ENCODE measurements around the gene IGFLR1.
"Not testable (repeated sequence)": the region's sequence is repeated elsewhere in the genome, so short reads cannot be mapped to it uniquely, and the experiment has no call there.

The IGFLR1 gene

DNA sequence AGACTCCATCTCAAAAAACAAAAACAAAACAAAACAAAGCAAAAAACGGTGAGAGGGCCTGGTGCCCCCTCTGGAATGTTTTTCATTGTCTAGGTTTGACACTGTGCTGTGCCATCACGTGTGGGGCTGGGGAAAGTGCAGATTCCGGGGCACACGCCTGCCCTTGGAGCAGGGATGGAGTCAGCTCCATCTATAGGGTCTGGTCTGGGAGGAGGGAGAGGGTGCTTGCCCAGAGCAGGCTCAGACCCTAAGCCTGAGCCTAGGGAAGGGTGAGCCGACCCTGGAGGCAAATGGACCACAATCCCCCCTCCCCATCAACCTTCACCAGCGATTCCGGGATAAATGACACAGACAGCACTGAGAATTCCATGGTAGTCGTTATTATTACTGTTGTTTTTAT, 48.8 kb downstream of the IGFLR1 start:
- Histone ChIP-seq H3K4me2 (ENCODE audit: low read length) (no peak overlapping the region), H2AFZ (ENCODE audit: insufficient read depth, low read length, poor library complexity) (no peak overlapping the region), H3K14ac (ENCODE audit: low read length) (no peak overlapping the region), H3K9ac (ENCODE audit: low read length) (no peak overlapping the region), H2BK5ac (ENCODE audit: low read depth, low read length, poor library complexity) (no peak overlapping the region), H3K4ac (ENCODE audit: low read depth, low read length) (no peak overlapping the region), H3K36me3 (ENCODE audit: control insufficient read depth in 1 of 2, insufficient read depth in 2 of 2, low read length in 2 of 2) (no peaks in the 10 kb centered on the region), H3K79me2 (ENCODE audit: control insufficient read depth, insufficient read depth, low read length, poor library complexity) (no peaks in the 10 kb centered on the region), H4K8ac (ENCODE audit: low read depth, low read length) (no peak overlapping the region), H3K4me3 (ENCODE audit: low read depth, low read length) (no peak overlapping the region), H3K4me1 (ENCODE audit: control insufficient read depth in 1 of 2, insufficient read depth in 2 of 2, low read length in 2 of 2) (peaks cover 4 to 5% of the 10 kb centered on the region in 2 experiments), H2BK120ac (ENCODE audit: insufficient read depth, low read length, poor library complexity) (no peak overlapping the region), H3K23ac (ENCODE audit: low read length) (no peak overlapping the region), H3K27me3 (ENCODE audit: insufficient read depth, low read length) (no peaks in the 10 kb centered on the region), H4K12ac (ENCODE audit: low read depth, low read length) (no peak overlapping the region), H2AK5ac (ENCODE audit: low read length) (no peak overlapping the region), H3K18ac (ENCODE audit: low read length) (no peak overlapping the region), H3K79me1 (ENCODE audit: low read length) (no peaks in the 10 kb centered on the region), H2BK12ac (ENCODE audit: low read length) (no peak overlapping the region), H3K9me3 (ENCODE audit: insufficient read depth, low read depth, low read length) (no peaks in the 10 kb centered on the region), H3K27ac (ENCODE audit: low read depth, low read length) (no peak overlapping the region), H4K91ac (ENCODE audit: low read depth, low read length) (no peak overlapping the region)
- WGBS (ENCODE audit: extremely low coverage, insufficient coverage, insufficient read length), result no CpG with 5 or more reads among the region's 8 CpGs
- no peak for DNase-seq

DNA sequence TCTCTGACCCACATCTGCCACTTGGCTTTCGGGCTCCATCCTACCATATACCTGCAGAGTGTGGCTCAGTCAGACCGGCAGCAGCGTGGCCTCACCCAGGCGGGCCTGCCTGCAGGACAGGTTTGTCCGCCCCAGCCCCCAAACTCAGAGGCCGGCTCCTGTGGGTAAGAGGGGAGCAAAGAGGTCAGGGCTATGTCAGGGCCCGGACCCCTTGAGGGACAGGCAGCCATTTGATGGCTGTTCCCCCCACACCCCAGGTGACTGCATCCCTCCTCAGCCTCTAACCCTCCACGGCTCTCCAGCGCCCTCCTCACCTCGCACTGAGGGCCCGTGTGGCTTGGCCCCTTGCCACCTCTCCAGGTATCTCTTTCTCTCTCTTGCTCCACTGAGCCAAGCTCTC, 50.2 kb downstream of the IGFLR1 start:
- Histone ChIP-seq H3K9me3 (ENCODE audit: insufficient read depth, low read depth, low read length) (no peaks in the 10 kb centered on the region), H4K8ac (ENCODE audit: low read depth, low read length) (no peak overlapping the region), H3K4me1 (ENCODE audit: control insufficient read depth in 1 of 2, insufficient read depth in 2 of 2, low read length in 2 of 2) (peaks cover 4 to 5% of the 10 kb centered on the region in 2 experiments), H2BK5ac (ENCODE audit: low read depth, low read length, poor library complexity) (no peak overlapping the region), H3K4me3 (ENCODE audit: low read depth, low read length) (no peak overlapping the region), H2AK5ac (ENCODE audit: low read length) (no peak overlapping the region), H4K91ac (ENCODE audit: low read depth, low read length) (no peak overlapping the region), H3K27me3 (ENCODE audit: insufficient read depth, low read length) (no peaks in the 10 kb centered on the region), H3K27ac (ENCODE audit: low read depth, low read length) (no peak overlapping the region), H4K12ac (ENCODE audit: low read depth, low read length) (no peak overlapping the region), H2BK120ac (ENCODE audit: insufficient read depth, low read length, poor library complexity) (no peak overlapping the region), H3K79me2 (ENCODE audit: control insufficient read depth, insufficient read depth, low read length, poor library complexity) (no peaks in the 10 kb centered on the region), H2BK12ac (ENCODE audit: low read length) (no peak overlapping the region), H3K4me2 (ENCODE audit: low read length) (no peak overlapping the region), H3K36me3 (ENCODE audit: control insufficient read depth in 1 of 2, insufficient read depth in 2 of 2, low read length in 2 of 2) (no peaks in the 10 kb centered on the region), H3K14ac (ENCODE audit: low read length) (no peak overlapping the region), H3K23ac (ENCODE audit: low read length) (no peak overlapping the region), H2AFZ (ENCODE audit: insufficient read depth, low read length, poor library complexity) (no peak overlapping the region), H3K9ac (ENCODE audit: low read length) (no peak overlapping the region), H3K18ac (ENCODE audit: low read length) (no peak overlapping the region), H3K4ac (ENCODE audit: low read depth, low read length) (no peak overlapping the region), H3K79me1 (ENCODE audit: low read length) (no peaks in the 10 kb centered on the region)
- no CpG with 5 or more reads among the region's 11 CpGs for WGBS (ENCODE audit: extremely low coverage, insufficient coverage, insufficient read length)
- no peak for DNase-seq

DNA sequence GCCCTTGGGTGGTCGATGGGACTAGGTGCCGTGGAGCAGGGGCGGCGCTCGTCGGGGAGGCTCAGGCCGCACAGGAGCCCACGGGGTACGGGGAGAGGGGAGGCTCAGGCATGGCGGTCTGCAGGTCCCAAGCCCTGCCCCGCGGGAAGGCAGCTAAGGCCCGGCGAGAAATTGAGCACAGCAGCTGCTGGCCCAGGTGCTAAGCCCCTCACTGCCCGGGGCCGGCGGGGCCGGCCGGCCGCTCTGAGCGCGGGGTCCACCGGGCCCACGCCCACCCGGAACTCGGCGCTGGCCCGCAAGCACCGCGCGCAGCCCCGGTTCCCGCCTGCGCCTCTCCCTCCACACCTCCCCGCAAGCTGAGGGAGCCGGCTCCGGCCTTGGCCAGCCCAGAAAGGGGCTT, 51.1 kb downstream of the IGFLR1 start:
- H3K9ac ChIP-seq (ENCODE audit: low read length); DNase-seq; H3K23ac ChIP-seq (ENCODE audit: low read length); H3K27me3 ChIP-seq (ENCODE audit: insufficient read depth, low read length); H3K18ac ChIP-seq (ENCODE audit: low read length); H2BK12ac ChIP-seq (ENCODE audit: low read length); H3K9me3 ChIP-seq (ENCODE audit: insufficient read depth, low read depth, low read length); H3K4me3 ChIP-seq (ENCODE audit: low read depth, low read length); H2BK5ac ChIP-seq (ENCODE audit: low read depth, low read length, poor library complexity); H3K4ac ChIP-seq (ENCODE audit: low read depth, low read length); H4K12ac ChIP-seq (ENCODE audit: low read depth, low read length); H3K27ac ChIP-seq (ENCODE audit: low read depth, low read length); H4K8ac ChIP-seq (ENCODE audit: low read depth, low read length); H3K36me3 ChIP-seq (ENCODE audit: control insufficient read depth in 1 of 2, insufficient read depth in 2 of 2, low read length in 2 of 2); H3K4me2 ChIP-seq (ENCODE audit: low read length); H4K91ac ChIP-seq (ENCODE audit: low read depth, low read length); H3K4me1 ChIP-seq (ENCODE audit: control insufficient read depth in 1 of 2, insufficient read depth in 2 of 2, low read length in 2 of 2); H3K14ac ChIP-seq (ENCODE audit: low read length); H2BK120ac ChIP-seq (ENCODE audit: insufficient read depth, low read length, poor library complexity); H3K79me1 ChIP-seq (ENCODE audit: low read length); H3K79me2 ChIP-seq (ENCODE audit: control insufficient read depth, insufficient read depth, low read length, poor library complexity); H2AFZ ChIP-seq (ENCODE audit: insufficient read depth, low read length, poor library complexity); H2AK5ac ChIP-seq (ENCODE audit: low read length): not testable (repeated sequence)
- no CpG with 5 or more reads among the region's 37 CpGs for WGBS (ENCODE audit: extremely low coverage, insufficient coverage, insufficient read length)

DNA sequence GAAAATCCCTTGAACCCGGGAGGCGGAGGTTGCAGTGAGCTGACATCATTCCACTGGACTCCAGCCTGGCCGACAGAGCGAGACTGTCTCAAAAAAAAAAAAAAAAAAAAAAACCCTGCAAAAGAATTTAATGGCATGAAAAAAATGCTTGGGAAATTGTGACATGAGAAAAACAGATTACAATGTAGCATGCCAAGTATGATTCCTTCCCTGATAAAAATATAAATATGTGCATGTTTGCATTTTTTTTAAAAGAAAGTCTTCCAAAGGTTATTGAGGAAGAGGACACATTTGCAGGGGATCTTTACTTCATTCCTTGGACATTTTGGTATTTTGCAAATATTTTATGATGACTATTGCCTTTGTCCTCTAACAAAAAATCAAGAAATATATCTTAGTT, 52.4 kb downstream of the IGFLR1 start:
- no peaks in the 10 kb centered on the region for H3K36me3 ChIP-seq (ENCODE audit: control insufficient read depth in 1 of 2, insufficient read depth in 2 of 2, low read length in 2 of 2)
- WGBS (ENCODE audit: extremely low coverage, insufficient coverage, insufficient read length), result no CpG with 5 or more reads among the region's 4 CpGs
- H2AK5ac ChIP-seq (ENCODE audit: low read length), result no peak overlapping the region
- no peak overlapping the region for H3K14ac ChIP-seq (ENCODE audit: low read length)
- H3K4ac ChIP-seq (ENCODE audit: low read depth, low read length), result no peak overlapping the region
- DNase-seq, result peak; percentile 45 to 90
- H2BK120ac ChIP-seq (ENCODE audit: insufficient read depth, low read length, poor library complexity), result no peak overlapping the region
- no peak overlapping the region for H2AFZ ChIP-seq (ENCODE audit: insufficient read depth, low read length, poor library complexity)
- no peak overlapping the region for H3K9ac ChIP-seq (ENCODE audit: low read length)
- H3K4me2 ChIP-seq (ENCODE audit: low read length), result no peak overlapping the region
- H3K18ac ChIP-seq (ENCODE audit: low read length), result no peak overlapping the region
- no peaks in the 10 kb centered on the region for H3K79me1 ChIP-seq (ENCODE audit: low read length)
- H3K27me3 ChIP-seq (ENCODE audit: insufficient read depth, low read length), result no peaks in the 10 kb centered on the region
- H4K8ac ChIP-seq (ENCODE audit: low read depth, low read length), result no peak overlapping the region
- no peak overlapping the region for H4K12ac ChIP-seq (ENCODE audit: low read depth, low read length)
- peaks cover 4 to 5% of the 10 kb centered on the region in 2 experiments for H3K4me1 ChIP-seq (ENCODE audit: control insufficient read depth in 1 of 2, insufficient read depth in 2 of 2, low read length in 2 of 2)
- no peak overlapping the region for H3K4me3 ChIP-seq (ENCODE audit: low read depth, low read length)
- no peaks in the 10 kb centered on the region for H3K79me2 ChIP-seq (ENCODE audit: control insufficient read depth, insufficient read depth, low read length, poor library complexity)
- no peak overlapping the region for H3K27ac ChIP-seq (ENCODE audit: low read depth, low read length)
- no peak overlapping the region for H4K91ac ChIP-seq (ENCODE audit: low read depth, low read length)
- no peak overlapping the region for H2BK5ac ChIP-seq (ENCODE audit: low read depth, low read length, poor library complexity)
- H3K9me3 ChIP-seq (ENCODE audit: insufficient read depth, low read depth, low read length), result no peaks in the 10 kb centered on the region
- no peak overlapping the region for H3K23ac ChIP-seq (ENCODE audit: low read length)
- no peak overlapping the region for H2BK12ac ChIP-seq (ENCODE audit: low read length)

All from trophoblast cell (in vitro differentiated cells and primary cell).